ENCODE measurements around the gene CIAO2B. TPM values are rescaled to one million over a fixed set of nuclear protein-coding genes. Genes with fewer than 3 reads are reported as not detected.

CIAO2B gene
- total and polyA plus RNA-seq, 7 donors: 71.7 to 219 (median 121) TPM

DNA sequence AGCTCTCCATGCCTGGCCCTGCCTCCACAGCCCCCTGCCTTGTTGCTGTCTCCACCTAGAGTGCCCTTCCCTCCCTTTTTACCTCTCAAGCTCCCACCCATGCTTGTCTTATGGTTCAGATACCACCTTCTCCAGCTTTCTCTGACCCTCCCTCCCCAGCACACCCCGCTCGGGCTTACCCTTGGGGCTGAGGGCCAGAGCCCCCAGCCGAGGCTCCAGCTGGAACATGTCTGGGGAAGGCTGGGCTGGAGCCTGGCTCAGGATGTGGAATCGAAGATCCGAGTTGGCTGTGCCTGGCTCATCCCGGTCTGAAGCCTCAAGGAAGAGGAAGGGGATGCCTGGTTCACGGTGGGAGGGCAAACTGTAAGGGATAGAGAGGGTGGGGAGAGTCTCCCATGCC lies 19.2 kb downstream of the CIAO2B start:
- WGBS, 2 donors: 68 to 81% methylated on average over 7 of the region's 7 CpGs
- no peaks in the 10 kb centered on the region for H3K9me3 ChIP-seq
- intact Hi-C loops (cut with DNase I): no loop called here

GRCh38 chr16:66914541-66914940 lies 19.7 kb downstream of the CIAO2B start:
- Histone ChIP-seq H3K9me3 (no peaks in the 10 kb centered on the region), H3K4me3 (no peak overlapping the region), H3K27ac (no peak overlapping the region), H3K36me3 (no peaks in the 10 kb centered on the region), H3K4me1 (peaks cover 0 to 3% (median 0%) of the 10 kb centered on the region in 4 donors), H3K27me3 (no peaks in the 10 kb centered on the region)
- no peak for DNase-seq
- intact Hi-C loops (cut with DNase I): no loop called here
- WGBS, 2 donors: 97 to 98% methylated on average over 7 of the region's 7 CpGs
- no peak for TF ChIP-seq EP300 (IDR thresholded peaks at IDR 0.05)

More for the DNA sequence above, 19.2 kb downstream of the CIAO2B start:
- Histone ChIP-seq H3K4me1 (peaks cover 0 to 8% (median under 1%) of the 10 kb centered on the region in 4 donors), H3K4me3 (no peak overlapping the region), H3K27ac (no peak overlapping the region), H3K27me3 (no peaks in the 10 kb centered on the region), H3K36me3 (no peaks in the 10 kb centered on the region)
- TF ChIP-seq EP300 (IDR thresholded peaks at IDR 0.05) (no peak), CTCF (IDR thresholded peaks at IDR 0.05) (no peak), POLR2AphosphoS5 (IDR thresholded peaks at IDR 0.05) (no peak), POLR2A (IDR thresholded peaks at IDR 0.05) (no peak)
- no peak for DNase-seq

- H3K9me3 ChIP-seq: no peaks in the 10 kb centered on the region
- no peaks in the 10 kb centered on the region for H3K27me3 ChIP-seq
- 72 to 88% methylated on average over 4 of the region's 4 CpGs for WGBS, 2 donors
- no peak for TF ChIP-seq CTCF (IDR thresholded peaks at IDR 0.05)
- no peak for TF ChIP-seq POLR2A (IDR thresholded peaks at IDR 0.05)
- TF ChIP-seq EP300 (IDR thresholded peaks at IDR 0.05): no peak
- TF ChIP-seq POLR2AphosphoS5 (IDR thresholded peaks at IDR 0.05): no peak
- intact Hi-C loops (cut with DNase I): no loop called here
- no peak overlapping the region for H3K4me3 ChIP-seq
- no peak overlapping the region for H3K27ac ChIP-seq
- no peaks in the 10 kb centered on the region for H3K36me3 ChIP-seq
- DNase-seq: no peak
- no peaks in the 10 kb centered on the region for H3K4me1 ChIP-seq
Observed at GRCh38 chr16:66913711-66914110, 20.5 kb downstream of the CIAO2B start.

- no peak for DNase-seq
- no peak overlapping the region for H3K4me3 ChIP-seq
- H3K27me3 ChIP-seq: no peaks in the 10 kb centered on the region
- H3K27ac ChIP-seq: no peak overlapping the region
- TF ChIP-seq POLR2A (IDR thresholded peaks at IDR 0.05): no peak
- TF ChIP-seq POLR2AphosphoS5 (IDR thresholded peaks at IDR 0.05): no peak
- no peak for TF ChIP-seq CTCF (IDR thresholded peaks at IDR 0.05)
- TF ChIP-seq EP300 (IDR thresholded peaks at IDR 0.05): no peak
- H3K9me3 ChIP-seq: no peaks in the 10 kb centered on the region
- no peaks in the 10 kb centered on the region for H3K36me3 ChIP-seq
- intact Hi-C loops (cut with DNase I): no loop called here
- H3K4me1 ChIP-seq: no peaks in the 10 kb centered on the region
- 57 to 79% methylated on average over 10 of the region's 10 CpGs for WGBS, 2 donors
Observed at GRCh38 chr16:66913081-66913480, 21.1 kb downstream of the CIAO2B start.

- H3K36me3 ChIP-seq: no peaks in the 10 kb centered on the region
- H3K4me3 ChIP-seq: no peak overlapping the region
- 93 to 96% methylated on average over 8 of the region's 8 CpGs for WGBS, 2 donors
- H3K27me3 ChIP-seq: no peaks in the 10 kb centered on the region
- no peaks in the 10 kb centered on the region for H3K9me3 ChIP-seq
- H3K4me1 ChIP-seq: no peaks in the 10 kb centered on the region
- no peak for DNase-seq
- intact Hi-C loops (cut with DNase I): no loop called here
- no peak for TF ChIP-seq POLR2AphosphoS5 (IDR thresholded peaks at IDR 0.05)
- no peak for TF ChIP-seq CTCF (IDR thresholded peaks at IDR 0.05)
- no peak for TF ChIP-seq EP300 (IDR thresholded peaks at IDR 0.05)
- TF ChIP-seq POLR2A (IDR thresholded peaks at IDR 0.05): no peak
- H3K27ac ChIP-seq: no peak overlapping the region
Observed at GRCh38 chr16:66911801-66912200, 22.4 kb downstream of the CIAO2B start.

Data from sigmoid colon (tissue), 7 donors.